ENCODE results near the gene KCNQ1OT1.

KCNQ1OT1 gene

GRCh38 chr11:2742201-2742600, 42.4 kb upstream of the KCNQ1OT1 start:
- H3K36me3 ChIP-seq: no peaks in the 10 kb centered on the region
- peak in 1 of 2 donors; percentile 50 for DNase-seq
- no peak overlapping the region for H3K27ac ChIP-seq
- intact Hi-C loops (cut with DNase I; ENCODE audit: low total_unique reads): no loop called here
- H3K4me1 ChIP-seq: peaks cover 0 to 4% (median 0%) of the 10 kb centered on the region in 4 donors
- no peak overlapping the region for H3K4me3 ChIP-seq
- H3K27me3 ChIP-seq: peaks cover 0 to 4% of the 10 kb centered on the region in 2 donors
- TF ChIP-seq, protein P1, sequence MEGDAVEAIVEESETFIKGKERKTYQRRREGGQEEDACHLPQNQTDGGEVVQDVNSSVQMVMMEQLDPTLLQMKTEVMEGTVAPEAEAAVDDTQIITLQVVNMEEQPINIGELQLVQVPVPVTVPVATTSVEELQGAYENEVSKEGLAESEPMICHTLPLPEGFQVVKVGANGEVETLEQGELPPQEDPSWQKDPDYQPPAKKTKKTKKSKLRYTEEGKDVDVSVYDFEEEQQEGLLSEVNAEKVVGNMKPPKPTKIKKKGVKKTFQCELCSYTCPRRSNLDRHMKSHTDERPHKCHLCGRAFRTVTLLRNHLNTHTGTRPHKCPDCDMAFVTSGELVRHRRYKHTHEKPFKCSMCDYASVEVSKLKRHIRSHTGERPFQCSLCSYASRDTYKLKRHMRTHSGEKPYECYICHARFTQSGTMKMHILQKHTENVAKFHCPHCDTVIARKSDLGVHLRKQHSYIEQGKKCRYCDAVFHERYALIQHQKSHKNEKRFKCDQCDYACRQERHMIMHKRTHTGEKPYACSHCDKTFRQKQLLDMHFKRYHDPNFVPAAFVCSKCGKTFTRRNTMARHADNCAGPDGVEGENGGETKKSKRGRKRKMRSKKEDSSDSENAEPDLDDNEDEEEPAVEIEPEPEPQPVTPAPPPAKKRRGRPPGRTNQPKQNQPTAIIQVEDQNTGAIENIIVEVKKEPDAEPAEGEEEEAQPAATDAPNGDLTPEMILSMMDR (IDR thresholded peaks at IDR 0.05): no peak
- H3K9me3 ChIP-seq: no peaks in the 10 kb centered on the region

DNA sequence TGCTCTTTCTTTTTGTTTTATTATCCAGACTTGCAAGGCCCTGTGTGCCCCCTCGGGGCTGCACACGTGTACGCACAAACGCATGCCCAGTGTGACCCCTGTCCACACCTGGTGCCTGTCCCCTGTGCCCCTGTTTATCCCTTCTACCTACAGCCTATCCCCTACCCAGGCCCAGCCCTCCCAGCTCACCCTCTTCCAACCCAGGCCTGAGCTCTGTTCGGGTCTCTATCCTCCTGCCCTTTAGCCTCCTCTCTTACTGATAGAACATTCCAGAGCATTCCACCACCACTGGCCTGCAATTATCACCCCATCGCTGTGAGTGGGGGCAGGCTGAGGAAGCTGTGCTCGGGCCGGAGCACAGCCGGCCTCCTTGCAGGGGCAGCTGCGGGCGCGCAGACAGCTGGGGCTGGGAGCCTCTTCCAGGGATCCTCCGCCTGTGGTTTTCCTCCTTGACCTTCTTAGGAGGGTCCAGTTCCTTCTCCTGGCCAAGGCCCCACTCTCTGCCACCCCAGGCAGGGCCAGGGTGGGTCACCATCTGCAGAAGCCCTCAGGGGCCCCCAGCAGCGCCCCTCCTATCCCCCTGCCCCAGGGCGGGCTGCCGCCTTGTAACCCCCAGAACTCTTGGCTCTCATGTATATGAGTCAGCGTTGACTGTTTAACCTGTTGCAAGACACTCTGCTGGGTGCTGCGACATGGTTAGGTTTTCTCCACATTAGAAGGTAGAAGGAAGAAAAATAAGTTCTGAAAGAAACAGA, 41.8 kb upstream of the KCNQ1OT1 start:
- no peak overlapping the region for H3K27ac ChIP-seq
- H3K27me3 ChIP-seq: no peaks in the 10 kb centered on the region
- peaks cover 0 to 3% (median 0%) of the 10 kb centered on the region in 4 donors for H3K4me1 ChIP-seq
- peak in 1 of 2 donors; percentile 57 for DNase-seq
- TF ChIP-seq, protein P1 (IDR thresholded peaks at IDR 0.05): no peak
- H3K9me3 ChIP-seq: no peaks in the 10 kb centered on the region
- intact Hi-C loops (cut with DNase I; ENCODE audit: low total_unique reads): no loop called here
- no peak overlapping the region for H3K4me3 ChIP-seq
- no peaks in the 10 kb centered on the region for H3K36me3 ChIP-seq

DNA sequence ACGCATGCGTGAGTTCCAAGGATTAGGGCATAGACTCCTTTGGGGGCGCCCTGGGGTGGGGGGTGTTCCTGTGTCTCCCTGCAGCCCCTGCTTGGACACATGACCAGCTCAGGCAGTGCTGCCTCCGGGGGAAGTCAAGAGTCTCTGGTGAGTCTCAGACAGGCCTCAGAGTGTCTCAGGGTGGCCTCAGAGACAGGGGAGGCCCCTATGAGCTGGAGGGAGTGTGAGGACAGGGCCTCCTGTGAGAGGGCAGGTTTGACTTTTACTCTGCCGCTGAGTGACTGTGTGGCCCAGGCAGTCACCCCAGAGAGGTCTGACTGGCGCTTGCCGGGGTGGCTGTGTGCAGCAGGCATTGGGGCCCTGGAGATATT, 41.2 kb upstream of the KCNQ1OT1 start:
- Histone ChIP-seq H3K27me3 (no peaks in the 10 kb centered on the region), H3K36me3 (no peaks in the 10 kb centered on the region), H3K4me3 (no peak overlapping the region), H3K4me1 (peaks cover 0 to 3% (median 0%) of the 10 kb centered on the region in 4 donors), H3K9me3 (no peaks in the 10 kb centered on the region), H3K27ac (no peak overlapping the region)
- peak in 1 of 2 donors; percentile 48 for DNase-seq
- intact Hi-C loops (cut with DNase I; ENCODE audit: low total_unique reads): no loop called here
- TF ChIP-seq, protein P1 (IDR thresholded peaks at IDR 0.05): no peak

DNA sequence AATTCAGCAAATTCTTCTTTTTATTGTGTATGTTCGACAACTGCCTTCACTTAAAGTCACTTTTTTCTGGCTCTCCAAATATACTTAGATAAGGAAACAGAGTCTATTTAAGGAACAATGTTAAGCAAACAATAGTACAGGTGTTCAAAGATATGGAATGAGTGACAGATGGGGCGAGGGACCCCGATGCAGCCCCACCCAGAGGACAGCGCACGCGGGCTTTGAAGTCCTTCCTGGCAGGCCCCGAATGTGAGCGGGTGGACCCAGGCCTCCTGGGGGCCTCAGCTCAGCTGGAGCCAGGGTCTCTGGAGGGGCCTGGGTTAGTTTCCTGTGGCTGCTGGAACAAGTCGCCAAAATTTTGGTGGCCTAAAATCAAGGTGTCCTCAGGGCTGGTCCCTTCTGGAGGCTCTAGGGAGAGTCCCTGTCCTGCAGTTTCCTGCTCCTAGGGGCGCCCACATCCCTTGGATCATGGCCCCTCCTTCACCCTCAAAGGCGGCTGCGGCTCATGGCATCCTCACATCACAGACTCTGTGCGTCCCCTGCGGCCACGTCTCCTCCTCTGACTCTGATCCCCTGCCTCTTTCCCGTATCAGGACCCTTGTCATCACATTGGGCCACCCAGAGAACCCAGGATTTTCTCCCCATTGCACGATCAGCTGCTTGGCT, 40.6 kb upstream of the KCNQ1OT1 start:
- H3K27ac ChIP-seq: no peak overlapping the region
- intact Hi-C loops (cut with DNase I; ENCODE audit: low total_unique reads): no loop called here

GRCh38 chr11:2739531-2740274, 39.9 kb upstream of the KCNQ1OT1 start:
- intact Hi-C loops (cut with DNase I; ENCODE audit: low total_unique reads): no loop called here
- no peak overlapping the region for H3K27ac ChIP-seq
- H3K4me1 ChIP-seq: peaks cover 0 to 3% (median 0%) of the 10 kb centered on the region in 4 donors
- TF ChIP-seq, protein P1 (IDR thresholded peaks at IDR 0.05): no peak
- DNase-seq: no peak
- no peaks in the 10 kb centered on the region for H3K9me3 ChIP-seq
- no peak overlapping the region for H3K4me3 ChIP-seq
- H3K27me3 ChIP-seq: no peaks in the 10 kb centered on the region
- H3K36me3 ChIP-seq: no peaks in the 10 kb centered on the region

More for the DNA sequence above, 40.6 kb upstream of the KCNQ1OT1 start:
- Histone ChIP-seq H3K36me3 (no peaks in the 10 kb centered on the region), H3K27me3 (no peaks in the 10 kb centered on the region), H3K4me3 (no peak overlapping the region), H3K4me1 (peaks cover 0 to 3% (median 0%) of the 10 kb centered on the region in 4 donors), H3K9me3 (no peaks in the 10 kb centered on the region)
- TF ChIP-seq, protein P1 (IDR thresholded peaks at IDR 0.05): no peak
- DNase-seq: no peak
